Spleen (tissue), 11 donors: Measurements from ENCODE around the gene SMARCA2. TPM values are rescaled to one million over a fixed set of nuclear protein-coding genes. Genes with fewer than 3 reads are reported as not detected.
A peak's percentile ranks its signal among the peaks of the same experiment; 100 is the strongest.

ENCODE experiments used
- DNase-seq: peaks from one replicate; pipeline ENCODE4 v3.0.0-alpha.2; 2020
- H3K27ac ChIP-seq, 8 donors: fragments of 200-600 bp; sonication (generic) in 7 of 8; 1 replicate in 4 of 8; 2 replicates in 4 of 8; pipeline versions ENCODE4 v1.5.0 to v1.8.0; 2016 to 2021; ENCODE audit warnings: inconsistent platforms in 4 of 8, mild to moderate bottlenecking in 4 of 8, moderate library complexity in 1 of 8
- H3K27me3 ChIP-seq, 7 donors: fragments of 200-600 bp; sonication (generic) in 6 of 7; replicated peaks in 1 of 7; 1 replicate in 4 of 7; 2 replicates in 3 of 7; pipeline versions ENCODE4 v1.5.0 to v1.8.0; 2016 to 2021; ENCODE audit warnings: inconsistent platforms in 3 of 7, mild to moderate bottlenecking in 1 of 7
- H3K36me3 ChIP-seq, 6 donors: fragments of 200-600 bp; sonication (generic) in 5 of 6; 1 replicate in 4 of 6; 2 replicates in 2 of 6; pipeline versions ENCODE4 v1.5.0 to v1.8.0; 2016 to 2021; ENCODE audit warnings: inconsistent platforms in 2 of 6
- H3K4me1 ChIP-seq, 6 donors: fragments of 200-600 bp; sonication (generic) in 5 of 6; 1 replicate in 3 of 6; 2 replicates in 3 of 6; pipeline versions ENCODE4 v1.5.0 to v1.8.0; 2016 to 2021; ENCODE audit warnings: inconsistent platforms in 3 of 6
- H3K4me3 ChIP-seq, 8 donors: fragments of 200-600 bp; sonication (generic) in 7 of 8; 1 replicate in 4 of 8; 2 replicates in 4 of 8; pipeline versions ENCODE4 v1.5.0 to v1.8.0; 2016 to 2021; ENCODE audit warnings: inconsistent platforms in 4 of 8, mild to moderate bottlenecking in 4 of 8, moderate library complexity in 2 of 8
- H3K9me3 ChIP-seq, 8 donors: fragments of 200-600 bp; sonication (generic) in 7 of 8; 1 replicate in 4 of 8; 2 replicates in 4 of 8; pipeline versions ENCODE4 v1.5.0 to v1.8.0; 2016 to 2021; ENCODE audit warnings: inconsistent platforms in 4 of 8
- CTCF ChIP-seq, 11 experiments: fragments of 200-600 bp in 7 of 11; fragments of 450-650 bp in 4 of 11; sonication (generic) in 4 of 11; IDR thresholded peaks in 8 of 11; conservative IDR thresholded peaks in 3 of 11; 1 replicate in 7 of 11; 2 replicates in 4 of 11; pipeline versions ENCODE4 v1.4.0 to v1.8.0; 2016 to 2021; ENCODE audit warnings: antibody characterized with exemption in 11 of 11, inconsistent platforms in 4 of 11, mild to moderate bottlenecking in 1 of 11
- POLR2A ChIP-seq, 3 donors: fragments of 450-650 bp; IDR thresholded peaks; one replicate each; pipeline ENCODE4 v1.5.1; 2017; ENCODE audit warnings: antibody characterized with exemption in 3 of 3, mild to moderate bottlenecking in 1 of 3
- POLR2AphosphoS5 ChIP-seq, 3 donors: sonication (generic); formaldehyde crosslinking; IDR thresholded peaks; one replicate each; pipeline ENCODE4 v1.5.1; 2017; ENCODE audit warnings: antibody characterized with exemption in 3 of 3
- WGBS, 5 donors: extraction: QIAGEN DNeasy Blood & Tissue Kit in 3 of 5; methylation state at CpG; one replicate each; pipeline versions ENCODE4 v1.1.5 to v1.1.7; 2013 to 2018; 5-methylcytosine and 5-hydroxymethylcytosine counted together
- intact Hi-C: fragments of 100-400 bp; cut with DNase I; formaldehyde crosslinking; loops from one replicate; pipeline ENCODE4 v1.15.0; 2023; ENCODE audit warnings: low total_unique reads
- polyA plus RNA-seq, 3 donors: library from polyadenylated mRNA; stranded (reverse); fragments of 200-250 nt; gene quantifications; one replicate each; pipeline ENCODE4 v1.2.1, GENCODE V29; 2013
- total RNA-seq, 7 donors: library from RNA; depleted of rRNA in 3 of 7; stranded (reverse); fragments of >200 nt in 3 of 7; fragmentation: NEBNext Ultra II Directional in 4 of 7; extraction: Animal tissue kit (Norgen Biotek cat#: 25700) in 4 of 7; gene quantifications; one replicate each; pipeline versions ENCODE4 v1.1.0 to v1.2.1, GENCODE V29; 2016 to 2021
- donor health status: healthy with polysubstance abuse.
- donor health status: DM: no; HTN: no; CAD: no; lungs with moderate emphysema.
- donor health status: DM: no; HTN: no; CAD: no.
- donor health status: Bipolar disorder and iron deficiency.
- donor health status: healthy.
- donor health status: DM: no; HTN: no; CAD: no.
- donor health status: DM: yes; HTN: yes; CAD: no.

Gene SMARCA2
- total and polyA plus RNA-seq, 10 donors, result 41.9 to 252 (median 186) TPM

- Histone ChIP-seq H3K27ac (no peak overlapping the region), H3K4me1 (no peaks in the 10 kb centered on the region), H3K27me3 (no peaks in the 10 kb centered on the region), H3K9me3 (peaks cover 0 to 13% (median 0%) of the 10 kb centered on the region in 8 donors), H3K36me3 (no peaks in the 10 kb centered on the region), H3K4me3 (no peak overlapping the region)
- intact Hi-C loops, result no loop called here
- TF ChIP-seq POLR2AphosphoS5 (IDR thresholded peaks at IDR 0.05), result no peak
- no peak for TF ChIP-seq POLR2A (IDR thresholded peaks at IDR 0.05)
- TF ChIP-seq CTCF (IDR thresholded peaks at IDR 0.05 in 8 of 11, conservative IDR thresholded peaks at IDR 0.05 in 3 of 11), result no peak
- 70 to 86% (median 72%) methylated on average over 1 of the region's 1 CpG for WGBS, 5 donors
- no peak for DNase-seq
Measured at GRCh38 chr9:1969898-1970297, 45.2 kb upstream of the SMARCA2 start.

- Histone ChIP-seq H3K4me1 (no peaks in the 10 kb centered on the region), H3K27me3 (no peaks in the 10 kb centered on the region), H3K4me3 (no peak overlapping the region), H3K27ac (no peak overlapping the region), H3K36me3 (no peaks in the 10 kb centered on the region), H3K9me3 (peaks cover 0 to 13% (median 0%) of the 10 kb centered on the region in 8 donors)
- TF ChIP-seq POLR2A (IDR thresholded peaks at IDR 0.05) (no peak), POLR2AphosphoS5 (IDR thresholded peaks at IDR 0.05) (no peak), CTCF (IDR thresholded peaks at IDR 0.05 in 8 of 11, conservative IDR thresholded peaks at IDR 0.05 in 3 of 11) (no peak)
- intact Hi-C loops, result no loop called here
- no peak for DNase-seq
Measured at GRCh38 chr9:1972672-1973071, 42.5 kb upstream of the SMARCA2 start.

GRCh38 chr9:1977026-1977425, 38.1 kb upstream of the SMARCA2 start:
- no peak overlapping the region for H3K4me3 ChIP-seq
- intact Hi-C loops, result no loop called here
- no peak for TF ChIP-seq POLR2A (IDR thresholded peaks at IDR 0.05)
- TF ChIP-seq POLR2AphosphoS5 (IDR thresholded peaks at IDR 0.05), result no peak
- TF ChIP-seq CTCF (IDR thresholded peaks at IDR 0.05 in 8 of 11, conservative IDR thresholded peaks at IDR 0.05 in 3 of 11), result no peak
- whole genome bisulfite sequencing, 5 donors, result 88 to 94% (median 91%) methylated on average over 2 of the region's 2 CpGs
- H3K9me3 ChIP-seq, result peaks cover 0 to 11% (median 0%) of the 10 kb centered on the region in 8 donors
- no peaks in the 10 kb centered on the region for H3K36me3 ChIP-seq
- H3K27ac ChIP-seq, result no peak overlapping the region
- DNase-seq, result no peak
- H3K4me1 ChIP-seq, result peaks cover 0 to 3% (median 0%) of the 10 kb centered on the region in 6 donors
- no peaks in the 10 kb centered on the region for H3K27me3 ChIP-seq

- WGBS, 5 donors, result 61 to 73% (median 67%) methylated on average over 3 to 5 of the region's 5 CpGs
- Histone ChIP-seq H3K9me3 (no peaks in the 10 kb centered on the region), H3K4me3 (no peak overlapping the region), H3K36me3 (no peaks in the 10 kb centered on the region), H3K4me1 (peaks cover 0 to 3% (median 0%) of the 10 kb centered on the region in 6 donors), H3K27me3 (no peaks in the 10 kb centered on the region), H3K27ac (peak overlapping the region in 1 of 8 donors; percentile 4)
- no peak for DNase-seq
- TF ChIP-seq CTCF (IDR thresholded peaks at IDR 0.05 in 8 of 11, conservative IDR thresholded peaks at IDR 0.05 in 3 of 11) (no peak), POLR2AphosphoS5 (IDR thresholded peaks at IDR 0.05) (no peak), POLR2A (IDR thresholded peaks at IDR 0.05) (no peak)
- intact Hi-C loops, result no loop called here
Measured at GRCh38 chr9:1978941-1979340, 36.2 kb upstream of the SMARCA2 start.
